GM23338 (cell line): Measurements from ENCODE around the gene HAO1. TPM values are rescaled to one million over a fixed set of nuclear protein-coding genes. Genes with fewer than 3 reads are reported as not detected.

Experiments
- ATAC-seq: fragments of 200-7000 bp; cut with Tn5 transposase; 3 replicates; pipeline ENCODE4 v1.9.1; 2020
- DNase-seq: peaks from one replicate; pipeline ENCODE4 v3.0.0-alpha.2; 2015; ENCODE audit warnings: low spot score
- H2AFZ ChIP-seq: fragments of 200-600 bp; sonication (generic); 2 replicates; pipeline ENCODE4 v1.8.0; 2016; ENCODE audit warnings: antibody characterized with exemption, mild to moderate bottlenecking, moderate library complexity
- H3F3A ChIP-seq: fragments of 200-600 bp; sonication (generic); replicated peaks from 2 replicates; pipeline ENCODE4 v1.8.0; 2017; ENCODE audit warnings: antibody characterized with exemption, mixed run types, low read depth
- H3K27ac ChIP-seq: fragments of 200-600 bp; sonication (generic); 2 replicates; pipeline ENCODE4 v1.6.1; 2016; ENCODE audit warnings: low read depth
- H3K27me3 ChIP-seq: fragments of 200-600 bp; sonication (generic); 2 replicates; pipeline ENCODE4 v1.8.0; 2016; ENCODE audit warnings: mild to moderate bottlenecking, mixed run types, moderate library complexity; ENCODE audit not compliant: insufficient read depth
- H3K36me3 ChIP-seq: fragments of 200-600 bp; sonication (generic); 2 replicates; pipeline ENCODE4 v1.8.0; 2016; ENCODE audit warnings: mild to moderate bottlenecking; ENCODE audit not compliant: insufficient read depth
- H3K4me1 ChIP-seq: fragments of 200-600 bp; sonication (generic); 2 replicates; pipeline ENCODE4 v1.8.0; 2016; ENCODE audit warnings: mild to moderate bottlenecking, moderate library complexity; ENCODE audit not compliant: insufficient read depth
- H3K4me2 ChIP-seq: fragments of 200-600 bp; sonication (generic); 2 replicates; pipeline ENCODE4 v1.7.1; 2017; ENCODE audit warnings: mixed run types
- H3K4me3 ChIP-seq: fragments of 200-600 bp; sonication (generic); 2 replicates; pipeline ENCODE4 v1.6.1; 2016; ENCODE audit warnings: mixed run types
- H3K79me2 ChIP-seq: fragments of 200-600 bp; sonication (generic); replicated peaks from 2 replicates; pipeline ENCODE4 v1.8.0; 2017; ENCODE audit warnings: mild to moderate bottlenecking; ENCODE audit not compliant: insufficient read depth
- H3K9me2 ChIP-seq: fragments of 200-600 bp; sonication (generic); 2 replicates; pipeline ENCODE4 v1.8.0; 2017; ENCODE audit not compliant: insufficient read depth
- H4K20me1 ChIP-seq: fragments of 200-600 bp; sonication (generic); replicated peaks from 2 replicates; pipeline ENCODE4 v1.8.0; 2017; ENCODE audit warnings: mild to moderate bottlenecking; ENCODE audit not compliant: insufficient read depth
- H3K27ac Mint-ChIP-seq: 2 replicates; pipeline ENCODE4 v1.8.0; 2020; ENCODE audit warnings: inconsistent platforms, mild to moderate bottlenecking, moderate library complexity, mixed read lengths
- H3K27me3 Mint-ChIP-seq: 3 replicates; pipeline ENCODE4 v1.8.0; 2022; ENCODE audit warnings: low read depth, mild to moderate bottlenecking, moderate library complexity, mixed read lengths, inconsistent platforms; ENCODE audit not compliant: insufficient read depth, poor library complexity
- H3K36me3 Mint-ChIP-seq: 3 replicates; pipeline ENCODE4 v1.8.0; 2021; ENCODE audit warnings: low read depth, mild to moderate bottlenecking, inconsistent platforms, moderate library complexity, mixed read lengths
- H3K4me1 Mint-ChIP-seq: 3 replicates; pipeline ENCODE4 v1.8.0; 2020; ENCODE audit warnings: mild to moderate bottlenecking, inconsistent platforms, mixed read lengths
- H3K4me3 Mint-ChIP-seq: 3 replicates; pipeline ENCODE4 v1.8.0; 2021; ENCODE audit warnings: moderate library complexity, mild to moderate bottlenecking, inconsistent platforms, mixed read lengths
- H3K9me3 Mint-ChIP-seq: 3 replicates; pipeline ENCODE4 v1.8.0; 2020; ENCODE audit warnings: moderate library complexity, mild to moderate bottlenecking, inconsistent platforms, mixed read lengths
- CREB1 ChIP-seq: fragments of 250-450 bp; sonication (Bioruptor Pico); IDR thresholded peaks from 2 replicates; pipeline ENCODE4 v1.5.0; 2020; ENCODE audit warnings: low read depth, mild to moderate bottlenecking, moderate library complexity
- ETS1 ChIP-seq: IDR thresholded peaks from 2 replicates; pipeline ENCODE4 v1.6.1; 2016; ENCODE audit warnings: antibody characterized with exemption
- EZH2 ChIP-seq: fragments of 200-600 bp; sonication (generic); IDR thresholded peaks from one replicate; pipeline ENCODE4 v1.8.0; 2017; ENCODE audit warnings: antibody characterized with exemption, mild to moderate bottlenecking, low read depth; ENCODE audit not compliant: unreplicated experiment
- EZH2phosphoT487 ChIP-seq: fragments of 200-600 bp; sonication (generic); IDR thresholded peaks from one replicate; pipeline ENCODE4 v1.8.1; 2018; ENCODE audit warnings: antibody characterized with exemption; ENCODE audit not compliant: unreplicated experiment
- ZNF462 ChIP-seq: fragments of 250-450 bp; sonication (Bioruptor Pico); IDR thresholded peaks from 2 replicates; pipeline ENCODE4 v1.5.0; 2020; ENCODE audit warnings: mild to moderate bottlenecking, moderate library complexity
- polyA plus RNA-seq: library from polyadenylated mRNA; unstranded; fragments of >200 nt; fragmentation: Nextera tagmentation; extraction: Ambion mirVana; gene quantifications from 2 replicates; pipeline ENCODE4 v1.2.1, GENCODE V29; 2016
- total RNA-seq: library from RNA; depleted of rRNA; stranded (reverse); fragments of >200 nt; shearing (Covaris generic); gene quantifications from 2 replicates; pipeline ENCODE4 v1.2.3, GENCODE V29; 2014

HAO1 gene
- total and polyA plus RNA-seq, 2 experiments from 2014 or later: not detected

GRCh38 chr20:7841291-7841970, 98.8 kb downstream of the HAO1 start (continued):
- TF ChIP-seq ZNF462 (CRISPR knock-in tag): no peak

GRCh38 chr20:7836076-7836475, 104.2 kb downstream of the HAO1 start:
- Mint-ChIP-seq H3K27ac (no peak overlapping the region), H3K9me3 (peaks cover 16% of the 10 kb centered on the region), H3K36me3 (peaks cover 8% of the 10 kb centered on the region; the same call in 2 of the 3 replicates), H3K27me3 (no peaks in the 10 kb centered on the region), H3K4me1 (no peaks in the 10 kb centered on the region), H3K4me3 (no peak overlapping the region)
- H3K4me1 ChIP-seq: no peaks in the 10 kb centered on the region
- H3K9me2 ChIP-seq: peaks cover 7% of the 10 kb centered on the region
- H4K20me1 ChIP-seq: no peaks in the 10 kb centered on the region
- no peak overlapping the region for H3K27ac ChIP-seq
- no peak overlapping the region for H3K4me2 ChIP-seq
- H3K36me3 ChIP-seq: no peaks in the 10 kb centered on the region; the same call in 1 of the 2 replicates
- H3K27me3 ChIP-seq: no peaks in the 10 kb centered on the region
- no peak for ATAC-seq
- no peak for DNase-seq
- no peak overlapping the region for H2AFZ ChIP-seq
- no peak overlapping the region for H3K4me3 ChIP-seq
- H3K79me2 ChIP-seq: no peaks in the 10 kb centered on the region
- H3F3A ChIP-seq: no peaks in the 10 kb centered on the region
- TF ChIP-seq CREB1 (no peak), ZNF462 (CRISPR knock-in tag) (no peak), EZH2phosphoT487 (no peak), EZH2 (no peak), ETS1 (no peak)
